ENCODE measurements around the gene ALDH3B2.

ALDH3B2 gene

GRCh38 chr11:67613960-67614715, 60.3 kb downstream of the ALDH3B2 start:
- DNase-seq (ENCODE audit: low spot score): peak; percentile 71

DNA sequence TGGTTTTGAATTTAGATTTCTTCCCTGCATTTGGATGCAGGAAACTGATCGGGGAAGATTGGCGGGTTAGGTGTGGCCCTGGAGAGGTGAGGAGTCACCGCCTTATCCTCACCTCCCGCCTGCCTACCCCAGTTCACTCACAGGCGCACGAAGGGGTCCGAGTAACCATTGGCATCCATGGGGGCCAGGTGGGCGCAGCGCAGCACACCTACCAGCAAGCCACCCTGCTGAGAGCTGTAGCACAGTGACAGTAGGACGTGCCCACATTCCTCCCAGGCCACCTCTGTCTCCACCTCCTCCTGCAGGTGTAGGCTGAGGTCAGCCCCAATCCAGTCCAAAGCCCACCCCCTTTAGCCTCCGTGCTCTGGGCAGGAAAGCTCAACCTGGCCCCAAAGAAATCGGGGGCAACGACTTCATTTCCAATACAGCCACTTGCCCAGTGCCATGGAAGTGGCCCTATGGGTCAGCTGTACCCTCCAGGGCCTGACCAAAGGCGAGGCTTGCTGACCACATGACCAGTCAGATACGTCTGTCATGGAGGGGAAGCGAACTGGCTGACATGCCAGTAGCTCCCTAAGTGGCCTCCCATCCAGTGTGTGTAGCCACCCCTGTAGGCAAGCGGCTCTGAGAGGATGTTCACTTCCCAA, 61.0 kb downstream of the ALDH3B2 start:
- DNase-seq (ENCODE audit: low spot score): no peak

- no peak for DNase-seq (ENCODE audit: low spot score)
Observed at GRCh38 chr11:67612751-67613150, 61.7 kb downstream of the ALDH3B2 start.
